ENCODE measurements around the gene ABCF1. TPM values are rescaled to one million over a fixed set of nuclear protein-coding genes. Genes with fewer than 3 reads are reported as not detected.

Gene ABCF1
- 106 and 144 TPM in 2 replicates for total RNA-seq (2011; cell fraction: chromatin; rRNA removed; ENCODE audit: low replicate concordance)
- total RNA-seq (2011; cell fraction: nucleolus; rRNA removed), result 68.8 and 74.0 TPM in 2 replicates
- 67.5 and 78.2 TPM in 2 replicates for total RNA-seq (2011; cell fraction: nucleoplasm; rRNA removed)
- total RNA-seq (2014; rRNA removed), result 149 and 166 TPM in 2 replicates
- 102 and 114 TPM in 2 replicates for total RNA-seq (2014; rRNA removed; fragmentation: Illumina TruSeq; extraction: Trizol)
- 137 and 138 TPM in 2 replicates for total RNA-seq (2015; rRNA removed; fragmentation: Illumina TruSeq; extraction: Trizol)
- total RNA-seq (2021), result 120 and 138 TPM in 2 replicates
- 47.4 and 53.0 TPM in 2 replicates for polyA plus RNA-seq (2011; rRNA removed)
- 55.5 and 68.2 TPM in 2 replicates for polyA plus RNA-seq (2011; cell fraction: cytosol; rRNA removed)
- polyA plus RNA-seq (2011; cell fraction: nucleus; rRNA removed), result 107 and 119 TPM in 2 replicates
- 94.3 and 135 TPM in 2 replicates for polyA plus RNA-seq (2012)
- polyA plus RNA-seq (2014; fragmentation: Illumina TruSeq; extraction: Trizol), result 193 and 194 TPM in 2 replicates
- 10 to 100 TPM; 41.6 to 43.5 TPM for polyA plus RNA-seq (2014; fragmentation: Nextera tagmentation; extraction: Ambion mirVana)
- 91.6 and 95.4 TPM in 2 replicates for polyA plus RNA-seq (2014; rRNA removed)
- 64.1 and 88.2 TPM in 2 replicates for polyA minus RNA-seq (2011; rRNA and poly(A)+ RNA removed)
- 70.7 and 87.6 TPM in 2 replicates for polyA minus RNA-seq (2011; cell fraction: cytosol; rRNA and poly(A)+ RNA removed)
- polyA minus RNA-seq (2011; cell fraction: nucleus; rRNA and poly(A)+ RNA removed), result 30.8 and 44.9 TPM in 2 replicates
- Bru-seq, nascent RNA, result percentile 93 among the genes with signal in this experiment
- percentile 92 among the genes with signal in this experiment for BruChase-seq, experiment 1, labeled RNA remaining after a 2-hour chase
- BruChase-seq, experiment 2, labeled RNA remaining after a 6-hour chase, result percentile 94 among the genes with signal in this experiment
- long read RNA-seq, experiment 1, transcript ABCF1-201 (25 exons, 3,481 nt), result major isoform, 123 of 676 reads
- long read RNA-seq, experiment 1, transcript ABCF1-206 (4 exons, 893 nt), result minor isoform, 6 of 676 reads
- long read RNA-seq, experiment 1, partial matches to known transcripts, result 320 of 676 reads
- long read RNA-seq, experiment 1, other reads (novel, unspliced or antisense), result 227 of 676 reads
- long read RNA-seq, experiment 2, transcript ABCF1-201 (25 exons, 3,481 nt), result major isoform, 31 of 236 reads
- long read RNA-seq, experiment 2, transcript ABCF1-206 (4 exons, 893 nt), result minor isoform, 5 of 236 reads
- long read RNA-seq, experiment 2, partial matches to known transcripts, result 142 of 236 reads
- long read RNA-seq, experiment 2, other reads (novel, unspliced or antisense), result 57 of 236 reads
- long read RNA-seq, experiment 3, transcript ABCF1-201 (25 exons, 3,481 nt), result major isoform, 7 of 73 reads
- long read RNA-seq, experiment 3, partial matches to known transcripts, result 54 of 73 reads
- long read RNA-seq, experiment 3, other reads (novel, unspliced or antisense), result 11 of 73 reads

DNA sequence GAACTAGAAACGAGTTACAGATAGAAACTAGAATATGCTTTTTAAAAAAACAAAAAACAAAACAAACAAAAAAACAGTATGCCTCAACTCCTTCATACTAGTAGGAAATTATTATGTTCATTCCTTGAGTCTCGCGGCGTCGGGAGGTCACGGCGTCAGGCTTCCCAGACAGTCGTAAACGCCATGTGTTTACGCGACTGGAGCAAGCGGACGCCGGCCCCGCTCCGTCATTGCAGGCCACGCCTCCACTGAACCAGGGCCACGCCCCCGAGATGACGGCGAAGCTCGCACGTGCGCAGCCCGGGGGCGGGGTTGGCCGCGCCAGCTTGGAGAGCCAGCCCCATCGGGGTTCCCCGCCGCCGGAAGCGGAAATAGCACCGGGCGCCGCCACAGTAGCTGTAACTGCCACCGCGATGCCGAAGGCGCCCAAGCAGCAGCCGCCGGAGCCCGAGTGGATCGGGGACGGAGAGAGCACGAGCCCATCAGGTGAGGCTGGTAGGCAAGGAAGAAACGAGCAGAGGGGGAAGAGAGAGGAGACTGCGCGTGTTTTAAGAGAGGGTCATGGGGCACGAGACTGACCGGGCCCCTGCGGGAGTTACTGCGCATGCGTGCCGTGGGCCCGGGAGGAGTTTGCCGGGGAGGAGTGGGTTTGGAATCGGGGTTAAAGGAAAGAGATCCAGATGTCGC, at the start of gene ABCF1:
TSS of gene ABCF1 (plus strand) at position 368 of the 687 bp plus-strand sequence. CDS start at position 414, 46 bp downstream.
- Histone ChIP-seq H3K27me3 (ENCODE audit: control insufficient read depth in 2 of 2, insufficient read depth in 2 of 2, low read length in 2 of 2) (no peaks in the 10 kb centered on the region), H3K4me1 (replicated peaks in 1 of 2; ENCODE audit: control insufficient read depth in 2 of 2, insufficient read depth in 2 of 2, low read length in 2 of 2) (peaks cover 24 to 35% of the 10 kb centered on the region in 2 experiments; a peak in 4 of 5 replicates), H3K79me2 (ENCODE audit: control insufficient read depth, insufficient read depth, low read length) (peaks cover 66% of the 10 kb centered on the region), H3K4me2 (ENCODE audit: insufficient read depth, low read length) (peak within 1 kb of the TSS; percentile 90), H3K9me1 (ENCODE audit: control insufficient read depth, insufficient read depth, low read length) (peaks cover 10% of the 10 kb centered on the region), H2AFZ (ENCODE audit: low read depth, low read length) (peak within 1 kb of the TSS; percentile 97), H3K9me3 (replicated peaks; ENCODE audit: control insufficient read depth, insufficient read depth, low read depth, low read length) (no peaks in the 10 kb centered on the region), H4K20me1 (replicated peaks; ENCODE audit: control insufficient read depth, insufficient read depth, low read length) (peaks cover 12% of the 10 kb centered on the region; the same call in 1 of the 2 replicates), H3K36me3 (ENCODE audit: control insufficient read depth, insufficient read depth, low read length) (peaks cover 48% of the 10 kb centered on the region), H3K9ac (ENCODE audit: insufficient read depth in 1 of 2, low read depth in 2 of 2, low read length in 2 of 2) (peak within 1 kb of the TSS; percentile 84 to 95), H3K4me3 (peak within 1 kb of the TSS; percentile 67), H3K27ac (ENCODE audit: extremely low read depth, low read depth, low read length) (peak within 1 kb of the TSS; percentile 92)
- DNase-seq (ENCODE audit: extremely low read depth in 1 of 4, low spot score in 3 of 4) (peak; percentile 99), ATAC-seq (peak; percentile 95), FAIRE-seq (peak; percentile 85)
- intact Hi-C loops (cut with micrococcal nuclease), result loop anchor here (1.0 kb wide), 1 partner anchor 14 kb away; the partner anchor contains the start of gene PRR3
- in situ Hi-C loops (cut with MboI), result no loop called here
- WGBS (ENCODE audit: insufficient coverage, low coverage, missing lambda C conversion rate), result under 1% methylated on average over 58 of the region's 59 CpGs
- ChIA-PET POLR2A (interaction anchor here (0.5 to 3.2 kb wide), 13 partner anchors 10 to 831 kb away, joined by 3 to 38 read pairs (median 5); partner anchors contain the start of genes GNL1 and PRR3), CTCF (ENCODE audit: low intra/inter-chr PET ratio) (no interaction called here)
- BruUV-seq (replicated peaks), result no TSS peak
- TF ChIP-seq CCNT2 (IDR thresholded peaks at IDR 0.05; ENCODE audit: borderline replicate concordance, extremely low read depth, insufficient read length, low read depth, low read length), result peak; percentile 96
- no peak for TF ChIP-seq MTF1 (CRISPR knock-in tag; IDR thresholded peaks at IDR 0.05; ENCODE audit: borderline replicate concordance)
- TF ChIP-seq BRD4 (IDR thresholded peaks at IDR 0.05), result peak; percentile 86
- TF ChIP-seq RHOXF2B (CRISPR knock-in tag; conservative IDR thresholded peaks at IDR 0.05), result no peak
- peak; percentile 85 for TF ChIP-seq LCOR (CRISPR knock-in tag; IDR thresholded peaks at IDR 0.05)
- TF ChIP-seq, protein P1, sequence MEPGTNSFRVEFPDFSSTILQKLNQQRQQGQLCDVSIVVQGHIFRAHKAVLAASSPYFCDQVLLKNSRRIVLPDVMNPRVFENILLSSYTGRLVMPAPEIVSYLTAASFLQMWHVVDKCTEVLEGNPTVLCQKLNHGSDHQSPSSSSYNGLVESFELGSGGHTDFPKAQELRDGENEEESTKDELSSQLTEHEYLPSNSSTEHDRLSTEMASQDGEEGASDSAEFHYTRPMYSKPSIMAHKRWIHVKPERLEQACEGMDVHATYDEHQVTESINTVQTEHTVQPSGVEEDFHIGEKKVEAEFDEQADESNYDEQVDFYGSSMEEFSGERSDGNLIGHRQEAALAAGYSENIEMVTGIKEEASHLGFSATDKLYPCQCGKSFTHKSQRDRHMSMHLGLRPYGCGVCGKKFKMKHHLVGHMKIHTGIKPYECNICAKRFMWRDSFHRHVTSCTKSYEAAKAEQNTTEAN (CRISPR knock-in tag; IDR thresholded peaks at IDR 0.05), result peak; percentile 85; the same call in 1 of the 2 replicates
- TF ChIP-seq, protein P2, sequence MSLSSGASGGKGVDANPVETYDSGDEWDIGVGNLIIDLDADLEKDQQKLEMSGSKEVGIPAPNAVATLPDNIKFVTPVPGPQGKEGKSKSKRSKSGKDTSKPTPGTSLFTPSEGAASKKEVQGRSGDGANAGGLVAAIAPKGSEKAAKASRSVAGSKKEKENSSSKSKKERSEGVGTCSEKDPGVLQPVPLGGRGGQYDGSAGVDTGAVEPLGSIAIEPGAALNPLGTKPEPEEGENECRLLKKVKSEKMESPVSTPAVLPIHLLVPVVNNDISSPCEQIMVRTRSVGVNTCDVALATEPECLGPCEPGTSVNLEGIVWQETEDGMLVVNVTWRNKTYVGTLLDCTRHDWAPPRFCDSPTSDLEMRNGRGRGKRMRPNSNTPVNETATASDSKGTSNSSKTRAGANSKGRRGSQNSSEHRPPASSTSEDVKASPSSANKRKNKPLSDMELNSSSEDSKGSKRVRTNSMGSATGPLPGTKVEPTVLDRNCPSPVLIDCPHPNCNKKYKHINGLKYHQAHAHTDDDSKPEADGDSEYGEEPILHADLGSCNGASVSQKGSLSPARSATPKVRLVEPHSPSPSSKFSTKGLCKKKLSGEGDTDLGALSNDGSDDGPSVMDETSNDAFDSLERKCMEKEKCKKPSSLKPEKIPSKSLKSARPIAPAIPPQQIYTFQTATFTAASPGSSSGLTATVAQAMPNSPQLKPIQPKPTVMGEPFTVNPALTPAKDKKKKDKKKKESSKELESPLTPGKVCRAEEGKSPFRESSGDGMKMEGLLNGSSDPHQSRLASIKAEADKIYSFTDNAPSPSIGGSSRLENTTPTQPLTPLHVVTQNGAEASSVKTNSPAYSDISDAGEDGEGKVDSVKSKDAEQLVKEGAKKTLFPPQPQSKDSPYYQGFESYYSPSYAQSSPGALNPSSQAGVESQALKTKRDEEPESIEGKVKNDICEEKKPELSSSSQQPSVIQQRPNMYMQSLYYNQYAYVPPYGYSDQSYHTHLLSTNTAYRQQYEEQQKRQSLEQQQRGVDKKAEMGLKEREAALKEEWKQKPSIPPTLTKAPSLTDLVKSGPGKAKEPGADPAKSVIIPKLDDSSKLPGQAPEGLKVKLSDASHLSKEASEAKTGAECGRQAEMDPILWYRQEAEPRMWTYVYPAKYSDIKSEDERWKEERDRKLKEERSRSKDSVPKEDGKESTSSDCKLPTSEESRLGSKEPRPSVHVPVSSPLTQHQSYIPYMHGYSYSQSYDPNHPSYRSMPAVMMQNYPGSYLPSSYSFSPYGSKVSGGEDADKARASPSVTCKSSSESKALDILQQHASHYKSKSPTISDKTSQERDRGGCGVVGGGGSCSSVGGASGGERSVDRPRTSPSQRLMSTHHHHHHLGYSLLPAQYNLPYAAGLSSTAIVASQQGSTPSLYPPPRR (CRISPR knock-in tag; IDR thresholded peaks at IDR 0.05; ENCODE audit: borderline replicate concordance), result no peak
- peak; percentile 42; the same call in 1 of the 2 replicates for TF ChIP-seq TCF7 (IDR thresholded peaks at IDR 0.05; ENCODE audit: borderline replicate concordance)
- no peak for TF ChIP-seq DNMT1 (IDR thresholded peaks at IDR 0.05)

Measured in K562 (cell line).